Hematopoietic multipotent progenitor cell treated with erythropoietin and hydrocortisone succinate and interleukin-3 and kit ligand, for 15 days (in vitro differentiated cells): ENCODE data around the gene UNC13B.
"Not testable (repeated sequence)": the region's sequence is repeated elsewhere in the genome, so short reads cannot be mapped to it uniquely, and the experiment has no call there.

Source experiments
- DNase-seq: peaks from one replicate; pipeline ENCODE4 v3.0.0-alpha.2; 2015; ENCODE audit warnings: low spot score

The UNC13B gene

GRCh38 chr9:35226651-35227050 lies 64.8 kb downstream of the UNC13B start:
- DNase-seq = no peak

GRCh38 chr9:35227284-35227683 lies 65.5 kb downstream of the UNC13B start:
- DNase-seq = no peak

- no peak for DNase-seq
These were observed 67.4 kb downstream of the UNC13B start for GRCh38 chr9:35229066-35229778.

- no peak for DNase-seq
These were observed 68.0 kb downstream of the UNC13B start for GRCh38 chr9:35229779-35230143.

- DNase-seq = no peak
These were observed 71.2 kb downstream of the UNC13B start for GRCh38 chr9:35232867-35233544.

- DNase-seq = no peak
These were observed 74.9 kb downstream of the UNC13B start for GRCh38 chr9:35236692-35237091.

GRCh38 chr9:35237311-35237710 lies 75.5 kb downstream of the UNC13B start:
- no peak for DNase-seq

GRCh38 chr9:35245945-35246344 lies 84.1 kb downstream of the UNC13B start:
- DNase-seq = not testable (repeated sequence)

- DNase-seq = no peak
These were observed 91.3 kb downstream of the UNC13B start for GRCh38 chr9:35253075-35253474.

GRCh38 chr9:35254237-35254636 lies 92.4 kb downstream of the UNC13B start:
- no peak for DNase-seq

- no peak for DNase-seq
These were observed 93.4 kb downstream of the UNC13B start for GRCh38 chr9:35254984-35255857.

GRCh38 chr9:35257986-35258659 lies 96.3 kb downstream of the UNC13B start:
- no peak for DNase-seq

GRCh38 chr9:35258660-35259474 lies 97.1 kb downstream of the UNC13B start:
- peak; percentile 46 for DNase-seq

GRCh38 chr9:35260186-35260585 lies 98.4 kb downstream of the UNC13B start:
- no peak for DNase-seq

- DNase-seq = no peak
These were observed 100.3 kb downstream of the UNC13B start for GRCh38 chr9:35262064-35262463.

GRCh38 chr9:35267710-35268109 lies 105.9 kb downstream of the UNC13B start:
- DNase-seq = no peak

GRCh38 chr9:35269919-35270318 lies 108.1 kb downstream of the UNC13B start:
- no peak for DNase-seq

GRCh38 chr9:35271637-35272036 lies 109.8 kb downstream of the UNC13B start:
- DNase-seq = no peak

- no peak for DNase-seq
These were observed 111.2 kb downstream of the UNC13B start for GRCh38 chr9:35272989-35273388.

- no peak for DNase-seq
These were observed 111.8 kb downstream of the UNC13B start for GRCh38 chr9:35273591-35273990.

GRCh38 chr9:35274993-35275392 lies 113.2 kb downstream of the UNC13B start:
- no peak for DNase-seq

- DNase-seq = no peak
These were observed 115.3 kb downstream of the UNC13B start for GRCh38 chr9:35277171-35277520.
